ENCODE results near the gene SRSF6.
"Not testable (repeated sequence)": the region's sequence is repeated elsewhere in the genome, so short reads cannot be mapped to it uniquely, and the experiment has no call there.

SRSF6 gene

DNA sequence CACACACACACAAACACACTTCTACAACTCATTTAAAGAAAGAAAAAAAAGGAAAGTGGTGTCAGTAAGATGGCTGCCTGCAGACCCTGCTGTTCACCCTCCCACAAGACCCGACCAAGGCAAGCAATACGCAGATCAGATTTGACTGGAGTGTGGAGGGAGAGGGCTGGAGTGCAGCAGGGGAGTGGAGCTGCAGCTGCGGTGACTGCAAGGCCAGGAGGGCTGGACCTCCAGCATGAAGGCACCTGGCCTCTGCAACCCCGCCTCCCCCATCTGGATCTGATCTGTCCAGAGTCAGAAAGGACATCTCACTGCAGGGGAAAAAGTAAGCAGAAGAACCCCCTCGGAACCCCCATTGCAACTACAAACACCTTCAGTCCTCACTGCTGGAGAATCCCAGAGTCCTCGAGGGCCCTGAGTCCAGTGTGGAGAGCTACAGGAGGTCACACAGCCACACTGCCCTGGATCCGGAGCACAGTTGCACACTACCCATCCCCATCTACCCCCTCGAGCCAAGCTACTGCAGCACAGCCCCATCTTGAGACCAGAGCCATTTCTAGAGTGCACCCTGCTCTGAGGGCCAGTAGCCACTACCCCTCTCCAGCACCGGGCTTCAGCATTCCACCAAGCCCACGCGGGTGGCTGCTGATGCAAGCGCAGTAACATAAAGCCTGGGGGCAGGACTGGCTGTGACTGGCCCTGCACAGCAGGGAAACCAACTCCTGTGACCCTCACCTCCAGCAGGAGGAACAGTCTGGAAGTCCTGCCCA lies 41.9 kb upstream of the SRSF6 start:
- H3K27me3 ChIP-seq (ENCODE audit: insufficient read depth, low read length, poor library complexity, severe bottlenecking), result no peaks in the 10 kb centered on the region

DNA sequence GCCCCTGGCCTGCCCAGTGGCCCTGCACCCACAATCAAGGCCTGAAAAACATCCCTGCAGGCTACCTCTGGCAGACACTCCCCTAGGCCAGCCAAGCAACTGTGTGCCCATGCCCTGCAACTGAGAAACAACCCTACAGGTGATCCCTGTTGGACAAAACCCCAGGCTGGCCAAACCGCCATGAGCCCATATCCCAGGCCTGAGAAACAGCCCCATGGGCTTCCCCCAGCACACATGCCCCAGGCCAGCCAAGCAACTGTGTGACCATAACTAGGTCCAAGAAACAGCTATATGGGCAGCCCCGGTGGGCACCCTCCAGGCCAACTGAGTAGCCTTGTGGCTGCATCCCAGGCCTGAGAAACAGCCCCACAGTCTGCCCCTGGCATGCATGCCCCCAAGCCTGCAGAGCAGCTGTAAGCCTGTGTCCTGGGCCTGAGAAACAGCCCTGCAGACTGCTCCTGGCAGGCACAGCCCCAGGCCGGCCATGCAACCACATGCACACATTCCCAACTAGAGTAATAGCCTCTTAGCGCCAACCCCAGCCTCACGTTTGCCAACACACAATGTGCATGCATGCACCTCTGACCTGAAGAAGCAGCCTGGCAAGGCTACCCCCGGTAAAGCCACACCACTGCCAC lies 41.0 kb upstream of the SRSF6 start:
- H3K4me3 ChIP-seq (ENCODE audit: low read length, poor library complexity, severe bottlenecking), result no peak overlapping the region
- TF ChIP-seq, protein P1, sequence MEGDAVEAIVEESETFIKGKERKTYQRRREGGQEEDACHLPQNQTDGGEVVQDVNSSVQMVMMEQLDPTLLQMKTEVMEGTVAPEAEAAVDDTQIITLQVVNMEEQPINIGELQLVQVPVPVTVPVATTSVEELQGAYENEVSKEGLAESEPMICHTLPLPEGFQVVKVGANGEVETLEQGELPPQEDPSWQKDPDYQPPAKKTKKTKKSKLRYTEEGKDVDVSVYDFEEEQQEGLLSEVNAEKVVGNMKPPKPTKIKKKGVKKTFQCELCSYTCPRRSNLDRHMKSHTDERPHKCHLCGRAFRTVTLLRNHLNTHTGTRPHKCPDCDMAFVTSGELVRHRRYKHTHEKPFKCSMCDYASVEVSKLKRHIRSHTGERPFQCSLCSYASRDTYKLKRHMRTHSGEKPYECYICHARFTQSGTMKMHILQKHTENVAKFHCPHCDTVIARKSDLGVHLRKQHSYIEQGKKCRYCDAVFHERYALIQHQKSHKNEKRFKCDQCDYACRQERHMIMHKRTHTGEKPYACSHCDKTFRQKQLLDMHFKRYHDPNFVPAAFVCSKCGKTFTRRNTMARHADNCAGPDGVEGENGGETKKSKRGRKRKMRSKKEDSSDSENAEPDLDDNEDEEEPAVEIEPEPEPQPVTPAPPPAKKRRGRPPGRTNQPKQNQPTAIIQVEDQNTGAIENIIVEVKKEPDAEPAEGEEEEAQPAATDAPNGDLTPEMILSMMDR (conservative IDR thresholded peaks at IDR 0.05; ENCODE audit: low read length), result no peak
- no peak for TF ChIP-seq EZH2phosphoT487 (IDR thresholded peaks at IDR 0.05; ENCODE audit: borderline replicate concordance)
- H3K79me2 ChIP-seq (ENCODE audit: insufficient read depth, low read length), result no peaks in the 10 kb centered on the region
- H3K4me2 ChIP-seq (ENCODE audit: low read depth, low read length, poor library complexity, severe bottlenecking), result no peak overlapping the region
- no peaks in the 10 kb centered on the region for H3K36me3 ChIP-seq (ENCODE audit: insufficient read depth, low read length)
- H4K20me1 ChIP-seq (ENCODE audit: insufficient read depth, low read length, poor library complexity, severe bottlenecking), result no peaks in the 10 kb centered on the region
- H3K9me3 ChIP-seq (ENCODE audit: insufficient read depth, low read depth, low read length), result peaks cover 14% of the 10 kb centered on the region; the same call in 1 of the 2 replicates
- H3F3A ChIP-seq (ENCODE audit: low read depth), result no peaks in the 10 kb centered on the region
- no peaks in the 10 kb centered on the region for H3K9me2 ChIP-seq (replicated peaks; ENCODE audit: low read depth, low read length)
- no peaks in the 10 kb centered on the region for H3K4me1 ChIP-seq (ENCODE audit: insufficient read depth, low read length, poor library complexity, severe bottlenecking)
- H3K9ac ChIP-seq (ENCODE audit: low read depth, low read length, poor library complexity, severe bottlenecking), result no peak overlapping the region
- H3K27me3 ChIP-seq (ENCODE audit: insufficient read depth, low read length, poor library complexity, severe bottlenecking), result no peaks in the 10 kb centered on the region
- H2AFZ ChIP-seq (ENCODE audit: low read length), result no peak overlapping the region

More for the DNA sequence above, 41.9 kb upstream of the SRSF6 start:
- H4K20me1 ChIP-seq (ENCODE audit: insufficient read depth, low read length, poor library complexity, severe bottlenecking), result no peaks in the 10 kb centered on the region
- no peaks in the 10 kb centered on the region for H3K9me2 ChIP-seq (replicated peaks; ENCODE audit: low read depth, low read length)
- no peak overlapping the region for H2AFZ ChIP-seq (ENCODE audit: low read length)
- H3K79me2 ChIP-seq (ENCODE audit: insufficient read depth, low read length), result no peaks in the 10 kb centered on the region
- H3K4me1 ChIP-seq (ENCODE audit: insufficient read depth, low read length, poor library complexity, severe bottlenecking), result no peaks in the 10 kb centered on the region
- peaks cover 14% of the 10 kb centered on the region; the same call in 1 of the 2 replicates for H3K9me3 ChIP-seq (ENCODE audit: insufficient read depth, low read depth, low read length)
- no peaks in the 10 kb centered on the region for H3K36me3 ChIP-seq (ENCODE audit: insufficient read depth, low read length)
- TF ChIP-seq EZH2phosphoT487 (IDR thresholded peaks at IDR 0.05; ENCODE audit: borderline replicate concordance), result no peak
- TF ChIP-seq, protein P1 (conservative IDR thresholded peaks at IDR 0.05; ENCODE audit: low read length), result no peak
- no peaks in the 10 kb centered on the region for H3F3A ChIP-seq (ENCODE audit: low read depth)
- H3K4me2 ChIP-seq (ENCODE audit: low read depth, low read length, poor library complexity, severe bottlenecking), result no peak overlapping the region
- H3K4me3 ChIP-seq (ENCODE audit: low read length, poor library complexity, severe bottlenecking), result no peak overlapping the region
- no peak overlapping the region for H3K9ac ChIP-seq (ENCODE audit: low read depth, low read length, poor library complexity, severe bottlenecking)

DNA sequence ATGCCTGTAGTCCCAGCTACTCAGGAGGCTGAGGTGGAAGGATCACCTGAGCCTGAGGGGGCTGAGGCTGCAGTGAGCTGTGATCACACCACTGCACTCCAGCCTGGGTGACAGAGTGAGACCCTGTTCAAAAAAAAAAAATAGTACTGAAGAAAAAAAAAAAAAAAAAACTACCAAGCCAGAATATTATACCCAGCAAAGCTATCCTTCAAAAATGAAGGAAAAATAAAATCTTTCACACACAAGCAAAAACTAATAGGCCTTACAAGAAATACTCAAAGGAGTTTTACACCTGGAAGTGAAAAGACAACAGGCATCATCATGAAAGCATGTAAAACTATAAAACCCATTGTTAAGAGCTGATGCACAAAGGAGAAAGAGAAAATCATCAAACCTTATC lies 37.5 kb upstream of the SRSF6 start:
- no peaks in the 10 kb centered on the region for H3F3A ChIP-seq (ENCODE audit: low read depth)
- no peaks in the 10 kb centered on the region for H3K27me3 ChIP-seq (ENCODE audit: insufficient read depth, low read length, poor library complexity, severe bottlenecking)
- H3K9ac ChIP-seq (ENCODE audit: low read depth, low read length, poor library complexity, severe bottlenecking), result no peak overlapping the region
- H3K4me2 ChIP-seq (ENCODE audit: low read depth, low read length, poor library complexity, severe bottlenecking), result no peak overlapping the region
- H3K4me3 ChIP-seq (ENCODE audit: low read length, poor library complexity, severe bottlenecking), result no peak overlapping the region
- H3K36me3 ChIP-seq (ENCODE audit: insufficient read depth, low read length), result no peaks in the 10 kb centered on the region
- H4K20me1 ChIP-seq (ENCODE audit: insufficient read depth, low read length, poor library complexity, severe bottlenecking), result no peaks in the 10 kb centered on the region
- no peaks in the 10 kb centered on the region for H3K79me2 ChIP-seq (ENCODE audit: insufficient read depth, low read length)
- peaks cover 14% of the 10 kb centered on the region; the same call in 1 of the 2 replicates for H3K9me3 ChIP-seq (ENCODE audit: insufficient read depth, low read depth, low read length)
- no peak overlapping the region for H2AFZ ChIP-seq (ENCODE audit: low read length)
- no peaks in the 10 kb centered on the region for H3K4me1 ChIP-seq (ENCODE audit: insufficient read depth, low read length, poor library complexity, severe bottlenecking)
- H3K9me2 ChIP-seq (replicated peaks; ENCODE audit: low read depth, low read length), result no peaks in the 10 kb centered on the region
- TF ChIP-seq EZH2phosphoT487 (IDR thresholded peaks at IDR 0.05; ENCODE audit: borderline replicate concordance), result no peak
- TF ChIP-seq, protein P1 (conservative IDR thresholded peaks at IDR 0.05; ENCODE audit: low read length), result no peak

DNA sequence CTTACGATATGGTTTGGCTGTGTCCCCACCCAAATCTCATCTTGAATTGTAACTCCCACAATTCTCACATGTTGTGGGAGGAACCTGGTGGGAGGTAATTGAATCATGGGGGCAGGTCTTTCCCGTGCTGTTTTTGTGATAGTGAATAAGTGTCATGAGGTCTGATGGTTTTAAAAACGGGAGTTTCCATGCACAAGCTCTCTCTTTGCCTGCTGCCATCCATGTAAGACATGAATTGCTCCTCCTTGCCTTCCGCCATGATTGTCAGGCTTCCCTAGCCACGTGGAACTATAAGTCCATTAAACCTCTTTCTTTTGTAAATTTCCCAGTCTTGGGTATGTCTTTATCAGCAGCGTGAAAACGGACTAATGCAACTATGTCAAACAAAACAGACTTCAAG lies 36.8 kb upstream of the SRSF6 start:
- not testable (repeated sequence) for H3K4me2 ChIP-seq (ENCODE audit: low read depth, low read length, poor library complexity, severe bottlenecking); H4K20me1 ChIP-seq (ENCODE audit: insufficient read depth, low read length, poor library complexity, severe bottlenecking); H3K27me3 ChIP-seq (ENCODE audit: insufficient read depth, low read length, poor library complexity, severe bottlenecking); H3K4me3 ChIP-seq (ENCODE audit: low read length, poor library complexity, severe bottlenecking); H2AFZ ChIP-seq (ENCODE audit: low read length); H3K79me2 ChIP-seq (ENCODE audit: insufficient read depth, low read length); H3K9me2 ChIP-seq (replicated peaks; ENCODE audit: low read depth, low read length); H3F3A ChIP-seq (ENCODE audit: low read depth); H3K4me1 ChIP-seq (ENCODE audit: insufficient read depth, low read length, poor library complexity, severe bottlenecking); H3K36me3 ChIP-seq (ENCODE audit: insufficient read depth, low read length); H3K9ac ChIP-seq (ENCODE audit: low read depth, low read length, poor library complexity, severe bottlenecking)
- peaks cover 14% of the 10 kb centered on the region; the same call in 1 of the 2 replicates for H3K9me3 ChIP-seq (ENCODE audit: insufficient read depth, low read depth, low read length)

All from Loucy (cell line).